Non-pigmented ciliary epithelial cell (primary cell): ENCODE data around the gene ADAM8.
A peak's percentile ranks its signal among the peaks of the same experiment; 100 is the strongest.
"Not testable (repeated sequence)": the region's sequence is repeated elsewhere in the genome, so short reads cannot be mapped to it uniquely, and the experiment has no call there.

Source experiments
- DNase-seq: peaks from one replicate; pipeline ENCODE4 v3.0.0-alpha.2; 2010; ENCODE audit warnings: low read depth

ADAM8 gene

GRCh38 chr10:133267829-133268228 lies 8.8 kb downstream of the ADAM8 start:
- DNase-seq: no peak

GRCh38 chr10:133267293-133267692 lies 9.4 kb downstream of the ADAM8 start:
- DNase-seq: no peak

GRCh38 chr10:133266056-133266795 lies 10.4 kb downstream of the ADAM8 start:
- no peak for DNase-seq

- not testable (repeated sequence) for DNase-seq
Observed at GRCh38 chr10:133265052-133265451, 11.6 kb downstream of the ADAM8 start.

GRCh38 chr10:133264461-133264860 lies 12.2 kb downstream of the ADAM8 start:
- DNase-seq: no peak

- no peak for DNase-seq
Observed at GRCh38 chr10:133263674-133264073, 13.0 kb downstream of the ADAM8 start.

GRCh38 chr10:133262696-133263095 lies 14.0 kb downstream of the ADAM8 start:
- DNase-seq: no peak

- no peak for DNase-seq
Observed at GRCh38 chr10:133261726-133262325, 14.8 kb downstream of the ADAM8 start.

GRCh38 chr10:133260895-133261725 lies 15.6 kb downstream of the ADAM8 start:
- no peak for DNase-seq

GRCh38 chr10:133259602-133259989 lies 17.1 kb downstream of the ADAM8 start:
- DNase-seq: no peak

- DNase-seq: peak; percentile 96
Observed at GRCh38 chr10:133258818-133259601, 17.7 kb downstream of the ADAM8 start.

GRCh38 chr10:133258066-133258817 lies 18.4 kb downstream of the ADAM8 start:
- DNase-seq: no peak

GRCh38 chr10:133257489-133258065 lies 19.1 kb downstream of the ADAM8 start:
- DNase-seq: no peak

GRCh38 chr10:133255323-133255722 lies 21.3 kb downstream of the ADAM8 start:
- DNase-seq: no peak

GRCh38 chr10:133254421-133255120 lies 22.1 kb downstream of the ADAM8 start:
- DNase-seq: no peak

GRCh38 chr10:133253361-133253955 lies 23.2 kb downstream of the ADAM8 start:
- no peak for DNase-seq

- DNase-seq: no peak
Observed at GRCh38 chr10:133252223-133252552, 24.5 kb downstream of the ADAM8 start.

- no peak for DNase-seq
Observed at GRCh38 chr10:133251388-133252222, 25.1 kb downstream of the ADAM8 start.
